Ascending aorta (tissue), 2 donors: Measurements from ENCODE around the gene FAM53C. TPM values are rescaled to one million over a fixed set of nuclear protein-coding genes. Genes with fewer than 3 reads are reported as not detected.

Experiments used
- DNase-seq, 2 donors: peaks; one replicate each; pipeline ENCODE4 v3.0.0-alpha.2; 2019; ENCODE audit warnings: low spot score in 2 of 2
- H3K27ac ChIP-seq, 2 donors: fragments of 200-600 bp; sonication (generic); one replicate each; pipeline ENCODE4 v1.5.1; 2016 to 2017; ENCODE audit warnings: mild to moderate bottlenecking in 1 of 2
- H3K27me3 ChIP-seq: fragments of 200-600 bp; sonication (generic); one replicate; pipeline ENCODE4 v1.5.1; 2017
- H3K36me3 ChIP-seq, 2 donors: fragments of 200-600 bp; sonication (generic); one replicate each; pipeline ENCODE4 v1.5.1; 2016
- H3K4me1 ChIP-seq, 2 donors: fragments of 200-600 bp; sonication (generic); one replicate each; pipeline ENCODE4 v1.5.1; 2016 to 2017; ENCODE audit warnings: mild to moderate bottlenecking in 1 of 2
- H3K4me3 ChIP-seq, 2 donors: fragments of 200-600 bp; sonication (generic); one replicate each; pipeline ENCODE4 v1.5.1; 2016 to 2017; ENCODE audit warnings: mild to moderate bottlenecking in 1 of 2
- H3K9me3 ChIP-seq, 2 donors: fragments of 200-600 bp; sonication (generic); one replicate each; pipeline ENCODE4 v1.5.1; 2016
- CTCF ChIP-seq, 3 experiments: fragments of 200-600 bp in 2 of 3; fragments of 450-650 bp in 1 of 3; sonication (generic) in 2 of 3; IDR thresholded peaks; one replicate each; pipeline ENCODE4 v1.5.1; 2016 to 2019; ENCODE audit warnings: antibody characterized with exemption in 3 of 3, mild to moderate bottlenecking in 1 of 3, moderate library complexity in 1 of 3
- intact Hi-C: fragments of 100-400 bp; cut with DNase I; formaldehyde crosslinking; loops from one replicate; pipeline ENCODE4 v1.15.1; 2023
- total RNA-seq: library from RNA; depleted of rRNA; stranded (reverse); fragments of >200 nt; gene quantifications from one replicate; pipeline ENCODE4 v1.1.0, GENCODE V29; 2016

FAM53C gene
- total RNA-seq, 1 donor from 2014 or later, result 40.0 TPM

DNA sequence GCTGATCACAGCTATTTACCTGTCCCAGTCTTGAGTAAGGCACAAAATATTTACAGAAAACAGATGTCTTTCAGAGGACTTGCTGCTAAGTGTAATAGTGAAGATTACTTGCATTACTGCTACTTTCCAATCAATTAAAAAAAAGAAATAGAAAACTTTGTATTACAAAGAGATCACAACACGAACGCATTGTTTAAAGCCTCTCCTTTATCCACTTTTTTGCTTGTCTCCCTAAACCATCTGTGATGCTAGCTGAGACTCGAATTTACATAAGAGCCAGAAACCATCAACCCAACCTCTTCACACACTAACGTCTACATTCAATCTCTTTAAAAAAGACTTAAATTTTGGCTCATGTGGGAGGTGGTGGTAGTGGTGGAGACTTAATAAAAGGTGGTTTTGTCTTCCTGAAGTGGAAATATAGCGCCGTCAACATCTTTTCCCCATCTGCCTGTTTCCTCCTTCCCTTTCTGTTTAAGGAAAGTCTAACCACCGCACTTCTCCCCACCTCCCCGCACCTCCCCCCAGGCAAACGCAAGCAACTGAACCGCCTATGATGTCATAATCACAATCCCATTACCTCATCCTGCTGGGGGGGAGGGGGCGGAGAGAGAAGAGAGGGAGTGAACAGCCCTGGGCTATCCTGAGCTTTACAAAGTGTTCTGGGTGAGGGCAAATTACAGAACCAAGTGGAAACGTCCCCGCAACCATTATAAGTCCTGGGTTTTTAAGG lies 948 bp upstream of the FAM53C start:
- peaks cover 0 to 8% of the 10 kb centered on the region in 2 donors for H3K4me1 ChIP-seq
- peaks cover 0 to 4% of the 10 kb centered on the region in 2 donors for H3K36me3 ChIP-seq
- no peak for TF ChIP-seq CTCF (IDR thresholded peaks at IDR 0.05)
- peak; percentile 54 to 92 for DNase-seq
- intact Hi-C loops, result loop anchor here (1.0 to 10.0 kb wide), 3 partner anchors 125 to 712 kb away; partner anchors contain the start of genes CDC23 and ETF1
- H3K27me3 ChIP-seq, result no peaks in the 10 kb centered on the region
- H3K4me3 ChIP-seq, result peak overlapping the region; percentile 87 to 93
- no peaks in the 10 kb centered on the region for H3K9me3 ChIP-seq
- peak overlapping the region; percentile 94 to 95 for H3K27ac ChIP-seq

DNA sequence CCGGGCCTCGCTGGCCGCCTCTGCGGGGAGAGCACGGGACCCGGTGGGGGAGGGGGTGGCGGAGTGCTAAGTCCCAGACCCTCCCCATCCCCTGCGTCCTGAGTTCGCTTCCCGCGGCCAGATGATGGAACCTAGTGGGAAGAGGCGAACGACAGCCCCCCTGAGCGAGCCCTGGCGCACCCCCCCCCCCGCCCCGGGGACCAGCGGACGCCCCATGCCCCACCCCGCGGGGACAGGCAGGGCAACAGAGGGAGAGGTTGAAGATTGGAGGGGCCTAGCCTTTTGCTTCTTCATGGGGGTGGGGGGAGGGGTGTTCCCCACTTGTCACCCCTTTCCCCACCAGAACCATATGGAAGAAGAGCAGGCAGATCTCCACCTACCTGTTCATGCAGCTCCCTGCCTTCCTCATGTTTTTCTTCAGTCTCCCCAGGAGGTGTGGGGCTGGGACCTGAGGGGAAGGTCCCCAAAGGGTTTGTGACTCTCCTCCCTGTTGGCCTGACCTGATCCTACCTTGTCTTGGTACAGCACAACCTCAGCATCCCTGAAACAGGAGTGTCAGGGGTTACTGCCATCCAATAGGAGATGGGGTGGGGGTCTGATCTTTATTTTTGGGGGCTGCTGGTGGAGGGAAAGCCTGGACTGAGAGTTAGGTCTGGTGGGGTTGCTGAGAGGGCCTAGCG lies 485 bp downstream of the FAM53C start:
- intact Hi-C loops, result loop anchor here (1.0 to 10.0 kb wide), 3 partner anchors 14 to 714 kb away; partner anchors contain the start of genes CDC23 and KDM3B
- Histone ChIP-seq H3K9me3 (no peaks in the 10 kb centered on the region), H3K4me3 (peak overlapping the region; percentile 87 to 93), H3K4me1 (peaks cover 0 to 8% of the 10 kb centered on the region in 2 donors), H3K36me3 (peaks cover 13 to 16% of the 10 kb centered on the region in 2 donors), H3K27ac (peak overlapping the region; percentile 94 to 95), H3K27me3 (no peaks in the 10 kb centered on the region)
- no peak for TF ChIP-seq CTCF (IDR thresholded peaks at IDR 0.05)
- DNase-seq, result no peak

DNA sequence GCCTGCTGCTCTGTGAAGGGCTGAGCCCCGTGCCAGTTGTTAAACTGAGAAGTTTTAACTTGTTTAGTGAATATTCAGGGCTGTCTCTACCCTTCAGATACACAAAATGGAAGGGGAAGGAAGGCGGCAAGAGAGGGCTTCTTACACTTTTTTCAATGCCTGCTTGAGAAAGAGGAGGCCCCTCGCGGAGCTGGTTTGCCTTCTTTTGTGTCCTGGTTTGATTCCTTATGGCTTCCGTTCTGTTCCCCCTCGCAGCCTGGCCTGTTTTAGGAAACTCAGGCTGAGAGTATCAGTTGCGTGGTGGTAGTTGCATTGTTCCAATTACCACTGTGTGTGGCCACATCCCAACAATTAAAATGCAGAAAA lies 1.0 kb downstream of the FAM53C start:
- H3K36me3 ChIP-seq, result peaks cover 13 to 21% of the 10 kb centered on the region in 2 donors
- peak overlapping the region; percentile 94 to 95 for H3K27ac ChIP-seq
- H3K4me3 ChIP-seq, result peak overlapping the region; percentile 87 to 93
- H3K4me1 ChIP-seq, result peaks cover 0 to 8% of the 10 kb centered on the region in 2 donors
- no peaks in the 10 kb centered on the region for H3K9me3 ChIP-seq
- H3K27me3 ChIP-seq, result no peaks in the 10 kb centered on the region
- DNase-seq, result no peak
- intact Hi-C loops, result loop anchor here (5.0 to 10.0 kb wide), 2 partner anchors 127 to 714 kb away; partner anchors contain the start of gene CDC23
- no peak for TF ChIP-seq CTCF (IDR thresholded peaks at IDR 0.05)

DNA sequence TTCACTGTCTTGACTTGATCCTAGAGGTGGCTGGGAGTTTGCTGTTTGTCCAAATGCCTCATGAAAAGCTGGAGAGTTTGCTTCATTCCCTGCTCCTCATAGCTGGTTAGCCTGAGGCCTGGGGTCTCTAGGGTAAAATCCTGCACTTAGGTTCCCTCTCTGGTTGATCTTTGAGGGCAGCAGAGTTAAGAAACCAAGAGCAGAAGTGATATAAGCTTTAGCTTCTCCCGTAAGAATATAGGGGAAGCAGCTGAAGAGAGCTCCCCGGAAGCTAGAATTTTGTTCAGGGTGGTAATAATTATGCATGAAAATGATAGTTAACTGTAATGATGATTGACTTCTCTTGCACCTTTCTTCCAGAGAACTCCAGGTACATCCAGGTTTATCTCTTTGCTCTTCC lies 1.4 kb downstream of the FAM53C start:
- TF ChIP-seq CTCF (IDR thresholded peaks at IDR 0.05), result no peak
- Histone ChIP-seq H3K4me3 (peak overlapping the region; percentile 87 to 93), H3K36me3 (peaks cover 13 to 24% of the 10 kb centered on the region in 2 donors), H3K27me3 (no peaks in the 10 kb centered on the region), H3K9me3 (no peaks in the 10 kb centered on the region), H3K27ac (peak overlapping the region; percentile 94 to 95), H3K4me1 (peaks cover 0 to 8% of the 10 kb centered on the region in 2 donors)
- no peak for DNase-seq
- intact Hi-C loops, result loop anchor here (5.0 to 10.0 kb wide), 2 partner anchors 127 to 715 kb away; partner anchors contain the start of gene CDC23

- peaks cover 0 to 8% of the 10 kb centered on the region in 2 donors for H3K4me1 ChIP-seq
- intact Hi-C loops, result no loop called here
- peak overlapping the region in 1 of 2 donors; percentile 94 for H3K27ac ChIP-seq
- peaks cover 17 to 29% of the 10 kb centered on the region in 2 donors for H3K36me3 ChIP-seq
- no peak for TF ChIP-seq CTCF (IDR thresholded peaks at IDR 0.05)
- H3K4me3 ChIP-seq, result peak overlapping the region in 1 of 2 donors; percentile 93
- no peaks in the 10 kb centered on the region for H3K9me3 ChIP-seq
- H3K27me3 ChIP-seq, result no peaks in the 10 kb centered on the region
- no peak for DNase-seq
Observed at GRCh38 chr5:138340008-138340407, 1.9 kb downstream of the FAM53C start.
